B cell (primary cell): ENCODE results near the gene TRIM44. TPM values are rescaled to one million over a fixed set of nuclear protein-coding genes. Genes with fewer than 3 reads are reported as not detected.
A peak's percentile ranks its signal among the peaks of the same experiment; 100 is the strongest.

ENCODE experiments used
- ATAC-seq: fragments of 200-7000 bp; cut with Tn5 transposase; one replicate; pipeline ENCODE4 v1.10.0; 2021; ENCODE audit warnings: low read depth, mild to moderate bottlenecking, moderate number of reproducible peaks, moderate library complexity
- CTCF ChIA-PET: fragments of 350-600 bp; sonication (Branson Sonifier 250); formaldehyde crosslinking; loops from one replicate; lab custom pipeline; 2021; ENCODE audit warnings: antibody characterized with exemption, inconsistent platforms; lab: Charles Lee
- POLR2A ChIA-PET: fragments of 350-600 bp; sonication (Branson Sonifier 250); formaldehyde crosslinking; loops from one replicate; lab custom pipeline; 2021; ENCODE audit warnings: antibody characterized with exemption; lab: Charles Lee
- DNase-seq: peaks from one replicate; pipeline ENCODE4 v3.0.0; 2013
- H2AFZ ChIP-seq: 2 replicates; pipeline ENCODE4 v1.6.1; 2012; ENCODE audit warnings: mild to moderate bottlenecking, low read depth, low read length; ENCODE audit not compliant: insufficient read depth, poor library complexity, severe bottlenecking
- H3K27ac ChIP-seq, 2 donors: 1 replicate in 1 of 2; 2 replicates in 1 of 2; pipeline ENCODE4 v1.5.1; 2012 to 2013; ENCODE audit warnings: low read length in 2 of 2, mild to moderate bottlenecking in 2 of 2, moderate library complexity in 1 of 2
- H3K27me3 ChIP-seq, 4 experiments: fragments of 200-600 bp in 1 of 4; sonication (generic) in 1 of 4; replicated peaks in 1 of 4; 1 replicate in 2 of 4; 2 replicates in 2 of 4; pipeline versions ENCODE4 v1.6.1 to v1.7.0; 2013 to 2016; ENCODE audit warnings: low read length in 3 of 4, mild to moderate bottlenecking in 2 of 4, mixed read lengths in 1 of 4, moderate library complexity in 1 of 4; ENCODE audit not compliant: insufficient read depth in 4 of 4, control insufficient read depth in 3 of 4; ENCODE audit errors: control extremely low read depth in 1 of 4
- H3K36me3 ChIP-seq, 2 experiments: replicated peaks in 1 of 2; 1 replicate in 1 of 2; 2 replicates in 1 of 2; pipeline versions ENCODE4 v1.6.1 to v1.7.1; 2013; ENCODE audit warnings: low read length in 1 of 2; ENCODE audit not compliant: insufficient read depth in 2 of 2, control insufficient read depth in 1 of 2; ENCODE audit errors: control extremely low read depth in 1 of 2, extremely low read depth in 1 of 2
- H3K4me1 ChIP-seq, 2 donors: fragments of 200-600 bp in 1 of 2; sonication (generic) in 1 of 2; 1 replicate in 1 of 2; 2 replicates in 1 of 2; pipeline versions ENCODE4 v1.5.1 to v1.6.1; 2013 to 2017; ENCODE audit warnings: low read length in 2 of 2; ENCODE audit not compliant: control insufficient read depth in 2 of 2, insufficient read depth in 2 of 2
- H3K4me2 ChIP-seq: replicated peaks from 2 replicates; pipeline ENCODE3; 2012; ENCODE audit warnings: mild to moderate bottlenecking, low read depth, low read length; ENCODE audit not compliant: poor library complexity, severe bottlenecking
- H3K4me3 ChIP-seq, 5 experiments: fragments of 200-600 bp in 1 of 5; sonication (generic) in 1 of 5; 1 replicate in 3 of 5; 2 replicates in 2 of 5; pipeline versions ENCODE4 v1.5.1 to v1.7.0; 2011 to 2016; ENCODE audit warnings: low read length in 4 of 5, mild to moderate bottlenecking in 4 of 5, low read depth in 2 of 5, control low read depth in 1 of 5, moderate library complexity in 1 of 5; ENCODE audit not compliant: insufficient read depth in 1 of 5; ENCODE audit errors: control extremely low read depth in 1 of 5, extremely low read depth in 1 of 5
- H3K79me2 ChIP-seq: fragments of 200-600 bp; sonication (generic); one replicate; pipeline ENCODE4 v1.6.0; 2016; ENCODE audit warnings: low read length; ENCODE audit not compliant: control insufficient read depth, insufficient read depth
- H3K9ac ChIP-seq: fragments of 200-600 bp; sonication (generic); 2 replicates; pipeline ENCODE4 v1.6.1; 2017; ENCODE audit warnings: mild to moderate bottlenecking, low read length, moderate library complexity
- H3K9me3 ChIP-seq, 3 donors: one replicate each; pipeline versions ENCODE4 v1.6.1 to v1.7.1; 2013; ENCODE audit warnings: low read length in 2 of 3; ENCODE audit not compliant: control insufficient read depth in 2 of 3, insufficient read depth in 1 of 3; ENCODE audit errors: control extremely low read depth in 1 of 3
- H4K20me1 ChIP-seq: 2 replicates; pipeline ENCODE4 v1.6.0; 2012; ENCODE audit warnings: mild to moderate bottlenecking, low read length; ENCODE audit not compliant: insufficient read depth, control insufficient read depth, poor library complexity, severe bottlenecking
- H3K27ac Mint-ChIP-seq: one replicate; pipeline ENCODE4 v1.8.0; 2021; ENCODE audit warnings: mixed read lengths
- H3K27me3 Mint-ChIP-seq: one replicate; pipeline ENCODE4 v1.8.0; 2021; ENCODE audit warnings: mixed read lengths
- H3K4me1 Mint-ChIP-seq: one replicate; pipeline ENCODE4 v1.8.0; 2021; ENCODE audit warnings: mixed read lengths
- H3K4me3 Mint-ChIP-seq: one replicate; pipeline ENCODE4 v1.8.0; 2021; ENCODE audit warnings: mixed read lengths
- H3K9me3 Mint-ChIP-seq: one replicate; pipeline ENCODE4 v1.8.0; 2022; ENCODE audit warnings: mixed read lengths; ENCODE audit not compliant: insufficient read depth
- EZH2 ChIP-seq: IDR thresholded peaks from 2 replicates; pipeline ENCODE4 v1.6.1; 2012; ENCODE audit warnings: borderline replicate concordance, low read depth, mild to moderate bottlenecking, moderate library complexity, low read length; ENCODE audit not compliant: insufficient read depth, poor library complexity, severe bottlenecking
- WGBS: methylation state at CpG from one replicate; pipeline ENCODE4 v1.1.5; 2013; ENCODE audit warnings: missing lambda C conversion rate; ENCODE audit not compliant: insufficient coverage; 5-methylcytosine and 5-hydroxymethylcytosine counted together
- intact Hi-C: fragments of 100-400 bp; cut with micrococcal nuclease; formaldehyde crosslinking; loops from one replicate; pipeline ENCODE4 v1.10.0; 2022
- polyA minus RNA-seq: library from RNA; depleted of rRNA, polyadenylated mRNA; stranded (reverse); fragments of >200 nt; gene quantifications from 2 replicates; pipeline ENCODE4 v1.2.3, GENCODE V29; 2012
- polyA plus RNA-seq: library from polyadenylated mRNA; depleted of rRNA; stranded (reverse); fragments of >200 nt; gene quantifications from 2 replicates; pipeline ENCODE4 v1.2.3, GENCODE V29; 2012
- total RNA-seq, 2 donors: library from RNA; stranded (reverse); fragments of 120-200 nt in 1 of 2; gene quantifications; 1 replicate in 1 of 2; 2 replicates in 1 of 2; pipeline versions ENCODE4 v1.2.3 to v1.2.4, GENCODE V29; 2013 to 2022
- TF ChIP-seq, protein P1 (sequence below): fragments of 200-600 bp; IDR thresholded peaks from one replicate; pipeline ENCODE4 v1.8.0; 2022; ENCODE audit warnings: antibody characterized with exemption, mild to moderate bottlenecking

Gene TRIM44, protein sequence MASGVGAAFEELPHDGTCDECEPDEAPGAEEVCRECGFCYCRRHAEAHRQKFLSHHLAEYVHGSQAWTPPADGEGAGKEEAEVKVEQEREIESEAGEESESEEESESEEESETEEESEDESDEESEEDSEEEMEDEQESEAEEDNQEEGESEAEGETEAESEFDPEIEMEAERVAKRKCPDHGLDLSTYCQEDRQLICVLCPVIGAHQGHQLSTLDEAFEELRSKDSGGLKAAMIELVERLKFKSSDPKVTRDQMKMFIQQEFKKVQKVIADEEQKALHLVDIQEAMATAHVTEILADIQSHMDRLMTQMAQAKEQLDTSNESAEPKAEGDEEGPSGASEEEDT
- total RNA-seq (71.1 TPM in 2 replicates), polyA plus RNA-seq (35.2 and 39.1 TPM in 2 replicates), polyA minus RNA-seq (42.3 and 53.2 TPM in 2 replicates)
- total RNA-seq (2013): 46.7 TPM

DNA sequence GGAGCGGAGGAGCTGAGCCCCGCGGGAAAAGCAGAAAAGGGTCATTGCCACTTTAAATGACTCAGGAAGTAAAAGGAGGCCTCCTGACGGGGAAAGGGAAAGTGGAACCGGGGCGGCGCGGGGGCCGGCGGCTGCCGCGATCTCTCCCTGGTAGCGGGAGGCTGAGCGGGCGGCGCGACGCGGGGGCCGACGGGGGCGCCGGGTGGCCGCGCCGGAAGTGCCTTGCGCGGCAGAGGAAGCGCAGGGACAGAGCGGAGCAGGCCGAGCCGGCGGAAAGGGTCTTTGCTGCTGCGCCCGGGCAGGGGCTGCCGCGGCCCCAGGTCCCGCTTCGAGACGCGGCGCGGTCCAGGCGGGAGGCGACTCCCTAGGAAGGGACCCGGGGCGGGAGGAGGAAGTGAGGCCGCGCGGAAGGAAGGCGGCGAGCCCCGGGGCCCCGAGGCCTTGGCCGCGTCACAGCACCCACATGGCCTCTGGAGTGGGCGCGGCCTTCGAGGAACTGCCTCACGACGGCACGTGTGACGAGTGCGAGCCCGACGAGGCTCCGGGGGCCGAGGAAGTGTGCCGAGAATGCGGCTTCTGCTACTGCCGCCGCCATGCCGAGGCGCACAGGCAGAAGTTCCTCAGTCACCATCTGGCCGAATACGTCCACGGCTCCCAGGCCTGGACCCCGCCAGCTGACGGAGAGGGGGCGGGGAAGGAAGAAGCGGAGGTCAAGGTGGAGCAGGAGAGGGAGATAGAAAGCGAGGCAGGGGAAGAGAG is at the start of gene TRIM44:
Gene TRIM44 (plus strand): TSS at position 127 of the 759 bp plus-strand sequence. CDS start 337 bp downstream, at position 464.
- Histone ChIP-seq H3K9ac (peak within 1 kb of the TSS; percentile 97), H3K27ac (peak within 1 kb of the TSS; percentile 86 to 96), H4K20me1 (peaks cover 5% of the 10 kb centered on the region), H3K27me3 (peaks cover 0 to 5% (median 0%) of the 10 kb centered on the region in 4 experiments), H3K36me3 (peaks cover 0 to 3% of the 10 kb centered on the region in 2 experiments), H3K4me1 (peaks cover 26 to 29% of the 10 kb centered on the region in 2 donors), H3K79me2 (peaks cover 62% of the 10 kb centered on the region), H3K4me3 (peak within 1 kb of the TSS; percentile 76 to 98 (median 89)), H3K9me3 (peaks cover 14 to 35% (median 22%) of the 10 kb centered on the region in 3 donors), H2AFZ (peak within 1 kb of the TSS; percentile 94), H3K4me2 (peak within 1 kb of the TSS; percentile 86)
- peaks cover 22% of the 10 kb centered on the region for H3K9me3 Mint-ChIP-seq
- ChIA-PET POLR2A (no interaction called here), CTCF (interaction anchor here (1.1 kb wide), 1 partner anchor 159 kb away, joined by 4 read pairs; no protein-coding TSS in a partner anchor)
- H3K4me3 Mint-ChIP-seq: peak within 1 kb of the TSS; percentile 88
- H3K27ac Mint-ChIP-seq: peak within 1 kb of the TSS; percentile 97
- intact Hi-C loops: loop anchor here (1.0 to 10.0 kb wide), 6 partner anchors 46 to 1928 kb away; partner anchors contain the start of genes CAPRIN1, CD59, COMMD9 and FJX1
- DNase-seq: peak; percentile 92
- WGBS: 5% methylated on average over 82 of the region's 82 CpGs
- H3K4me1 Mint-ChIP-seq: peaks cover 40% of the 10 kb centered on the region
- H3K27me3 Mint-ChIP-seq: peaks cover 13% of the 10 kb centered on the region
- peak; percentile 83 for ATAC-seq
- no peak for TF ChIP-seq EZH2
- TF ChIP-seq, protein P1, sequence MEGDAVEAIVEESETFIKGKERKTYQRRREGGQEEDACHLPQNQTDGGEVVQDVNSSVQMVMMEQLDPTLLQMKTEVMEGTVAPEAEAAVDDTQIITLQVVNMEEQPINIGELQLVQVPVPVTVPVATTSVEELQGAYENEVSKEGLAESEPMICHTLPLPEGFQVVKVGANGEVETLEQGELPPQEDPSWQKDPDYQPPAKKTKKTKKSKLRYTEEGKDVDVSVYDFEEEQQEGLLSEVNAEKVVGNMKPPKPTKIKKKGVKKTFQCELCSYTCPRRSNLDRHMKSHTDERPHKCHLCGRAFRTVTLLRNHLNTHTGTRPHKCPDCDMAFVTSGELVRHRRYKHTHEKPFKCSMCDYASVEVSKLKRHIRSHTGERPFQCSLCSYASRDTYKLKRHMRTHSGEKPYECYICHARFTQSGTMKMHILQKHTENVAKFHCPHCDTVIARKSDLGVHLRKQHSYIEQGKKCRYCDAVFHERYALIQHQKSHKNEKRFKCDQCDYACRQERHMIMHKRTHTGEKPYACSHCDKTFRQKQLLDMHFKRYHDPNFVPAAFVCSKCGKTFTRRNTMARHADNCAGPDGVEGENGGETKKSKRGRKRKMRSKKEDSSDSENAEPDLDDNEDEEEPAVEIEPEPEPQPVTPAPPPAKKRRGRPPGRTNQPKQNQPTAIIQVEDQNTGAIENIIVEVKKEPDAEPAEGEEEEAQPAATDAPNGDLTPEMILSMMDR: no peak
